ENCODE data around the gene LAPTM5. TPM values are rescaled to one million over a fixed set of nuclear protein-coding genes. Genes with fewer than 3 reads are reported as not detected.

The LAPTM5 gene
- total and polyA plus RNA-seq, 2 of the 13 experiments (the other 11 are each of a cell fraction or from before 2014, with no cell fraction given), result 0.41 to 0.86 TPM

- TF ChIP-seq ZBTB7B (CRISPR knock-in tag; IDR thresholded peaks at IDR 0.05) (no peak), TRAFD1 (CRISPR knock-in tag; IDR thresholded peaks at IDR 0.05; ENCODE audit: borderline replicate concordance) (no peak), PHF8 (CRISPR knock-in tag; IDR thresholded peaks at IDR 0.05) (no peak), ZNF616 (CRISPR knock-in tag; IDR thresholded peaks at IDR 0.05; ENCODE audit: low read depth) (no peak), JUNB (CRISPR knock-in tag; IDR thresholded peaks at IDR 0.05; ENCODE audit: borderline replicate concordance) (no peak), ZNF510 (CRISPR knock-in tag; IDR thresholded peaks at IDR 0.05; ENCODE audit: low read depth) (no peak), ZFP37 (CRISPR knock-in tag; IDR thresholded peaks at IDR 0.05; ENCODE audit: borderline replicate concordance) (no peak), ZNF12 (CRISPR knock-in tag; IDR thresholded peaks at IDR 0.05) (no peak), HMG20B (CRISPR knock-in tag; conservative IDR thresholded peaks at IDR 0.05) (no peak), ZNF543 (CRISPR knock-in tag; IDR thresholded peaks at IDR 0.05) (no peak), ZNF766 (CRISPR knock-in tag; IDR thresholded peaks at IDR 0.05; ENCODE audit: borderline replicate concordance) (no peak)
- 32% methylated on average over 4 of the region's 4 CpGs for WGBS (ENCODE audit: low lambda C conversion rate)
- no peaks in the 10 kb centered on the region for H3K36me3 ChIP-seq (replicated peaks in 1 of 2; ENCODE audit: control insufficient read depth in 1 of 2, insufficient read depth in 2 of 2, low read length in 2 of 2)
- no peak for ATAC-seq
- H3K9ac ChIP-seq (ENCODE audit: insufficient read depth, low read depth, low read length), result no peak overlapping the region
- no peaks in the 10 kb centered on the region for H3K9me3 ChIP-seq (ENCODE audit: low read length)
- no peaks in the 10 kb centered on the region for H3K79me2 ChIP-seq (ENCODE audit: insufficient read depth, low read length)
- H3K4me2 ChIP-seq (ENCODE audit: low read depth, low read length), result no peak overlapping the region
- in situ Hi-C loops (cut with HindIII; ENCODE audit: extremely low pct_ligation_motif_present, low pct_unique_long_range_greater_than_20kb) (no loop called here), intact Hi-C loops (cut with micrococcal nuclease; ENCODE audit: unreplicated experiment) (no loop called here)
- peaks cover 4 to 5% of the 10 kb centered on the region in 2 experiments; a peak in 2 of 5 replicates for H3K27me3 ChIP-seq (ENCODE audit: control insufficient read depth in 1 of 2, insufficient read depth in 2 of 2, low read length in 2 of 2)
- no peak overlapping the region for H2AFZ ChIP-seq (ENCODE audit: low read length)
- DNase-seq (ENCODE audit: low spot score), result no peak
- ChIA-PET CTCF (ENCODE audit: low intra/inter-chr PET ratio, low total read pairs) (no interaction called here), POLR2A (no interaction called here)
- H3K4me3 ChIP-seq (replicated peaks in 1 of 3; ENCODE audit: insufficient read depth in 1 of 3, low read depth in 2 of 3, low read length in 3 of 3), result no peak overlapping the region
- H4K20me1 ChIP-seq (ENCODE audit: insufficient read depth, low read length), result no peaks in the 10 kb centered on the region
- H3K27ac ChIP-seq (ENCODE audit: extremely low read length, insufficient read depth, low read length), result no peak overlapping the region
- no peak for FAIRE-seq
- no TSS peak for BruUV-seq (replicated peaks)
- peaks cover 14% of the 10 kb centered on the region; the same call in 1 of the 2 replicates for H3K4me1 ChIP-seq (ENCODE audit: insufficient read depth, low read length)
Measured at GRCh38 chr1:30794260-30794659, 36.7 kb upstream of the LAPTM5 start.

Measured in HepG2 (cell line).